Left kidney (tissue), 8 donors: ENCODE measurements around the gene SOD1. TPM values are rescaled to one million over a fixed set of nuclear protein-coding genes. Genes with fewer than 3 reads are reported as not detected.
"Not testable (repeated sequence)": the region's sequence is repeated elsewhere in the genome, so short reads cannot be mapped to it uniquely, and the experiment has no call there.

ENCODE experiments used
- DNase-seq: peaks from one replicate; pipeline ENCODE4 v3.0.0-alpha.2; 2013
- long read RNA-seq, 8 donors: transcript quantifications; one replicate each; lab custom pipeline, GENCODE V29; 2026
- polyA plus RNA-seq: library from polyadenylated mRNA; unstranded; fragments of 120-200 nt; gene quantifications from one replicate; pipeline ENCODE4 v1.2.1, GENCODE V29; 2013; ENCODE audit not compliant: insufficient read length

Gene SOD1
- polyA plus RNA-seq: 229 TPM
- long read RNA-seq, donor 1, transcript SOD1-201 (5 exons, 966 nt): major isoform, 306 of 410 reads
- long read RNA-seq, donor 1, partial matches to known transcripts: 86 of 410 reads
- long read RNA-seq, donor 1, other reads (novel, unspliced or antisense): 18 of 410 reads
- long read RNA-seq, donor 2, transcript SOD1-201 (5 exons, 966 nt): major isoform, 244 of 325 reads
- long read RNA-seq, donor 2, partial matches to known transcripts: 56 of 325 reads
- long read RNA-seq, donor 2, other reads (novel, unspliced or antisense): 24 of 325 reads
- long read RNA-seq, donor 3, transcript SOD1-201 (5 exons, 966 nt): major isoform, 196 of 252 reads
- long read RNA-seq, donor 3, partial matches to known transcripts: 43 of 252 reads
- long read RNA-seq, donor 3, other reads (novel, unspliced or antisense): 12 of 252 reads
- long read RNA-seq, donor 4, transcript SOD1-201 (5 exons, 966 nt): major isoform, 40 of 51 reads
- long read RNA-seq, donor 4, partial matches to known transcripts: 11 of 51 reads
- long read RNA-seq, donor 4, other reads (novel, unspliced or antisense): 0 of 51 reads
- long read RNA-seq, donor 5, transcript SOD1-201 (5 exons, 966 nt): major isoform, 536 of 723 reads
- long read RNA-seq, donor 5, partial matches to known transcripts: 112 of 723 reads
- long read RNA-seq, donor 5, other reads (novel, unspliced or antisense): 75 of 723 reads
- long read RNA-seq, donor 6, transcript SOD1-201 (5 exons, 966 nt): major isoform, 245 of 344 reads
- long read RNA-seq, donor 6, partial matches to known transcripts: 58 of 344 reads
- long read RNA-seq, donor 6, other reads (novel, unspliced or antisense): 40 of 344 reads
- long read RNA-seq, donor 7, transcript SOD1-201 (5 exons, 966 nt): major isoform, 376 of 527 reads
- long read RNA-seq, donor 7, partial matches to known transcripts: 115 of 527 reads
- long read RNA-seq, donor 7, other reads (novel, unspliced or antisense): 36 of 527 reads
- long read RNA-seq, donor 8, transcript SOD1-201 (5 exons, 966 nt): major isoform, 122 of 149 reads
- long read RNA-seq, donor 8, partial matches to known transcripts: 26 of 149 reads
- long read RNA-seq, donor 8, other reads (novel, unspliced or antisense): 0 of 149 reads

- DNase-seq: peak; percentile 91
Observed at GRCh38 chr21:31659536-31660258, at the start of gene SOD1. TSS of gene SOD1 (plus strand) at chr21:31659693. CDS start at chr21:31659770, 77 bp downstream.

GRCh38 chr21:31611445-31611844 is 48.0 kb upstream of the SOD1 start:
- no peak for DNase-seq

- no peak for DNase-seq
Observed at GRCh38 chr21:31612894-31613785, 46.4 kb upstream of the SOD1 start.

DNA sequence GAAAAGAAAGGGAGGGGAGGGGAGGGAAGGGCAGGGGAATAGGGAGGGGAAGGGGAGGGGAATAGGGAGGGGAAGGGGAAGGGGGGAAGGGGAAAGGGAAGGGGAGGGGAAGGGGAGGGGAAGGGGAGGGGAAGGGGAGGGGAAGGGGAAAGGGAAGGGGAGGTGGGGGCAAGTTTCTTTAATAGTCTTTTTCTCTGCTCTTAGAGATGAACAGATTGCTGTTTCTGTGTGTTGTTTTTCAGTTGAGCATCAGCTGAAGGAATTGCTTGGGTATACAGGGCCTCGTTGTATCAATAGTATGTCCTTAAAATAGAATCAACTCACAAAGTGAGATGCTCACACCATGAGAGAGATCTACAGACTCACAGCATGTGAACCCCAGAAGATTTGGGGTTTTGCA is 44.8 kb upstream of the SOD1 start:
- DNase-seq: no peak

DNA sequence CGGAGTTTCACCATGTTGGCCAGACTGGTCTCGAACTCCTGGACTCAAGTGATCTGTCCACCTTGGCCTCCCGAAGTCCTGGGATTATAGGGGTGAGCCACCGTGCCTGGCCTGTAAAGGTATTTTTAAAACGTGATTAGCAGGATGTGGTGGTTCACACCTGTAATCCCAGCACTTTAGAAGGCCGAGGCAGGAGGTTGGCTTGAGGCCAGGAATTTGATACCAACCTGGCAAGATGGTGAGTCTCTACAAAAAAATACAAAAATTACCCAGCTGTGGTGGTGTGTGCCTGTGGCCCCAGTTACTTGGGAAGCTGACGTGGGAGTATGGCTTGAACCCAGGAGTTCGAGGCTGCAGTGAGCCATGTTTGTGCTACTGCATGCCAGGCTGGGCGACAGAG is 43.3 kb upstream of the SOD1 start:
- DNase-seq: no peak

GRCh38 chr21:31618696-31619430 is 40.6 kb upstream of the SOD1 start:
- DNase-seq: no peak

- DNase-seq: no peak
Observed at GRCh38 chr21:31622397-31622796, 37.1 kb upstream of the SOD1 start.

DNA sequence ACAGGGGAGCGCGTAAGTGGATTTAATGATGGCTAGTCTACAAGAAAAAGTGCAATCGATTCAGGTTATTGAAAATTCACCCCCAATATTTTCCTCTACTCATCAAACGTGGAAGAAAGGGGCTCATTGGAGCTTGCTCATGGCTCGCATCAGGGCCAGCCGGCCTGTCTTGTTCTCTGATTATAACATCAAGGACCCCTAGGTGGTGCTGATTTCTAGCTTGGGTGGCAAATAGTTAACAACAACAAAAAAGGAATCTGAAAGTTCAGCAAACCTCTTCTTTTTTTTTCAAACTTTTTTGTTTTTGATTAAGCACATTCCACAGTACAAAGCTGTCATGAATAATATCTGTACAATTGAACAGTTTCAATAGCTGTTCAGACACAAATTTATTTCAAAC is 35.8 kb upstream of the SOD1 start:
- DNase-seq: no peak

DNA sequence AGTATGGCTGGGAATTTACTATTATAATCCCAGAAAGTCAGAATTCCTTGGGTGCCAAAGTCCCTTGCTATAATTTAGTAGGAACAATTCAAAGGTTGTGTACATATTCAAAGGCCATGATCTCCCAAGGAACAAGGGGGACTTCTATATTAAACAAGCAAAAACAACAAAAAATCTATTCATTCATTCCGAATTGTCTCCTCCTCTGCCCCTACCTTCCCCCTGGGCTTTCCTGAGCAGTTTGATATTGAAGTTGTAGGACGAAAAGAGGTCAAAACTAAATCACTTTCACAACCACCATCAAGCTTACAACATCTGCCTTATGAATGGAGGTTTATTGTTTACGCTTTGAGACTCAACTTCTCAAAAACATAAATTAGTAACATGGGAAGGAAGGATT is 35.3 kb upstream of the SOD1 start:
- no peak for DNase-seq

GRCh38 chr21:31624961-31625491 is 34.5 kb upstream of the SOD1 start:
- DNase-seq: no peak

DNA sequence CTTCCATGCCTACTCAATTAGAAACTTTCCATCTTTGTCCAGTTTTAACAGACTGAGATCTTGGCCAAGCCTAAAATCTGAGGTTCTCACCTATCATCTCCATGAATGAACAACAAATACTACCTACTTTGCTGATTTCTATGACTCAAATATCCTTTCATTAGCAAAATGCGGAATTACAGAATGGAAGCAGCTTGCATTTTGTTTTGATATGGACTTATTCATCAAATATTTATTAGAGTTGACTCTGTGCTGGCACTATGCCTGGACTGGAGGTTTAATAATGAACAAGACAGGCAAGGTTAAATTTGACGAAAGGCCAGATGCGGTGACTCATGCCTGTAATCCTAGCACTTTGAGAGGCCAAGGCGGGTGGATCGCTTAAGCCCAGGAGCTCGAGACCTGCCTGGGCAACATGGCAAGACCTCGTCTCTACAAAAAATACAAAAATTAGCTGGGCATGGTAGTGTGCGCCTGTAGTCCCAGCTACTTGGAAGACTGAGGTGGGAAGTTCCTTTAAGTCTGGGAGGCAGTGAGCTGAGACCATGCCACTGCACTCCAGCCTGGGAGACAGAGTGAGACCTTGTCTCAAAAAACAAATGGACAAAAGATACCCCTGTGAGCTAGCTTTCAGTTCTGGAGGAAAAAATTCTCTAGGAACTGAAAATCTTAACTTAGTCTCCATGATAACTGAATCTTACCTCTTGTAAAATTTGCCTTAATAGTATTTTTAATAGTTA is 29.4 kb upstream of the SOD1 start:
- DNase-seq: no peak

GRCh38 chr21:31631881-31632280 is 27.6 kb upstream of the SOD1 start:
- DNase-seq: not testable (repeated sequence)

GRCh38 chr21:31634993-31635392 is 24.5 kb upstream of the SOD1 start:
- no peak for DNase-seq

DNA sequence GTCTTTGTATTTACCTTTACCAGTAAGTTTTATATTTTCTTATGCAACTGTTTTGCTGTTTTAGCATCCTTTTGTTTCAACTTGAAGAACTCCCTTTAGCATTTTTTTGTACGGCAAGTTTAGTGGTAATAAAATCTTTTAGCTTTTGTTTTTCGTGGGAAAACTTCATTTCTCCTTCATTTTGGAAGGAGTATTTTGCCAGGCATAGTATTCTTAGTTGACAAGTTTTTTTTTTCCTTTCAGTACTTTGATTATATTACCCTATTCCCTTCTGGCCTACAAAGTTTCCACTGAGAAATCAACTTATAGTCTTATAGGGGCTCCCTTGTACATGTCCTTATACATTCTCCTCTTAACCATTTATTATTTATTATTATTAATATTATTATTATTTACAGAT is 22.6 kb upstream of the SOD1 start:
- no peak for DNase-seq

DNA sequence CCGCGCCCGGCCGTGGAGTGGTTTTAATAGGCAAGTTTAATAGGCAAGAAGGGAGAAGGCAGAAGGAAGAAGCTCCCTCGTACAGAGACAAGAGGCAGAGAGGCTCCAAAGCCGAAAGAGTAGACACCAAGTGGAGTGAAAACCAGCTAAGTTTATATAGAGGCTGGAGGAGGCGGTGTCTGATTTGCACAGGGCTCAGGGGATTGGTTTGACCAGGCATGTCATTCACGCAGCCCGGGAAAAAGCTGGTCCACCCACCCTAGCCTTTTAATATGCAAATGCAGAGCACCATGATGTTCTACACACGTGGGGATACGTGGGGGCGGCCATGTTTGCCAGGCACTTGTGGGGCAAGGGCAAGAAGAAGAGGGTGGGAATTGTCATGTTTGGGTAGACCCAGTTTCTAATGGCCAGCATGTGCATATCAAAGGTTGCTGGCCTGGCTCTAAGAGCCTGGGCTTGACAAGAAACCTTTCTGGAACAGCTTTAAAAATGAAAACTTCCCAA is 18.0 kb upstream of the SOD1 start:
- DNase-seq: no peak

DNA sequence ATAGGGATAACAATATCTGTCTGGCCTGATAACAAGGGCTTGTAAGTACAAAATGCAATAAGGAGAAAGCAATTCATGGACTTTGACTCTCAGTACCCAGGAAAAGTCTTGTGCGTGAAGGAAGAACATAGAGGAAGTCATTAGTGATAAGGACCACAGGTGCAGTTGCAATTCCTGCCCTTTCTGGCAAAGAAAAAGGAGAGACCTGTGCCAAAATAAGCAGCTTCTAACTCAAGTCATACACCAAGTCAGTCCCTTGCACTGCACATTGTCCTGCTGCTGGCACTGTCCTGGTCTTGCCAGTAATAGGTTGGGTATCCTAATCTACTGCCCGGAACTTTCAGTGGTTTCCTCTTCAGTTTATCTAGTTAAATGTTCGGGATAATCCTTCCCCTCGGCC is 14.8 kb upstream of the SOD1 start:
- no peak for DNase-seq

GRCh38 chr21:31647650-31648049 is 11.8 kb upstream of the SOD1 start:
- DNase-seq: no peak

GRCh38 chr21:31650930-31651329 is 8.6 kb upstream of the SOD1 start:
- no peak for DNase-seq

DNA sequence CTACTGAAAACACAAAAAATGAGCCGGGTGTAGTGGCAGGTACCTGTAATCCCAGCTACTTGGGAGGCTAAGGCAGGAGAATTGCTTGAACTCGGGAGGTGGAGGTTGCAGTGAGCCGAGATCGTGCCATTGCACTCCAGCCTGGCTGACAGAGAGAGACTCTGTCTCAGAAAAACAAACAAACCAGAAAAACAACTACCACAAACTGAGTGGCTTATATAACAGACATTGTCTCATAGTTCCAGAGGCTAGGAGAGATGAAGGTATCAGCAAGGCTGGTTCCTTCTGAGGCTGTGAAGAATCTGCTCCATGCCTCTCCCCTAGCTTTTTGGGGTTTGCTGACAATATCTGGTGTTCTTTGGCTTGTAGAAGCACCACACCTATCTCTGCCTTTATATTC is 8.0 kb upstream of the SOD1 start:
- DNase-seq: not testable (repeated sequence)
